Hindlimb muscle (tissue), 1 donor: Measurements from ENCODE around the gene NDUFC2. TPM values are rescaled to one million over a fixed set of nuclear protein-coding genes. Genes with fewer than 3 reads are reported as not detected.
A peak's percentile ranks its signal among the peaks of the same experiment; 100 is the strongest.
"Not testable (repeated sequence)": the region's sequence is repeated elsewhere in the genome, so short reads cannot be mapped to it uniquely, and the experiment has no call there.

Experiments used
- DNase-seq: peaks from one replicate; pipeline ENCODE4 v3.0.0-alpha.2; 2013
- polyA plus RNA-seq: library from polyadenylated mRNA; unstranded; fragments of 120-200 nt; gene quantifications from one replicate; pipeline ENCODE4 v1.2.1, GENCODE V29; 2013; ENCODE audit not compliant: insufficient read length

The NDUFC2 gene
- polyA plus RNA-seq, 1 donor = 156 TPM

- DNase-seq = no peak
Measured at GRCh38 chr11:78050964-78051831, 28.5 kb downstream of the NDUFC2 start.

DNA sequence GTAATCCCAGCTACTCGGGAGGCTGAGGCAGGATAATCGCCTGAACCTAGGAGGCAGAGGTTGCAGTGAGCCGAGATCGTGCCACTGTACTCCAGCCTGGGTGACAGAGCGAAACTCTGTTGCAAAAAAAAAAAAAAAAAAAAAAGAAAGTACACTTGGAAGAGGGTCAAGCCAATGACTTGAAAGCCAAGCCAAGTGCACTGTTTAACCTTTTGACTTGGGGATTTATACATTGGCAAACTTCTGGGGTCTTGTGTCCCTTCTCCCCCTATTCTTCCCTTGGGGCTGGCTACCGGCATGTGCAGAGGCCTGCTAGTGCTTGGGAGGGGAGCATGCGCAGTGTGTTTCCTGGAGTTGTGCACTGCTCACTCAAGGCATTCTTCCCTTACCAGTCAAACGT, 30.3 kb downstream of the NDUFC2 start:
- DNase-seq = no peak

GRCh38 chr11:78048561-78048960, 31.1 kb downstream of the NDUFC2 start:
- no peak for DNase-seq

- no peak for DNase-seq
Measured at GRCh38 chr11:78046486-78046854, 33.2 kb downstream of the NDUFC2 start.

DNA sequence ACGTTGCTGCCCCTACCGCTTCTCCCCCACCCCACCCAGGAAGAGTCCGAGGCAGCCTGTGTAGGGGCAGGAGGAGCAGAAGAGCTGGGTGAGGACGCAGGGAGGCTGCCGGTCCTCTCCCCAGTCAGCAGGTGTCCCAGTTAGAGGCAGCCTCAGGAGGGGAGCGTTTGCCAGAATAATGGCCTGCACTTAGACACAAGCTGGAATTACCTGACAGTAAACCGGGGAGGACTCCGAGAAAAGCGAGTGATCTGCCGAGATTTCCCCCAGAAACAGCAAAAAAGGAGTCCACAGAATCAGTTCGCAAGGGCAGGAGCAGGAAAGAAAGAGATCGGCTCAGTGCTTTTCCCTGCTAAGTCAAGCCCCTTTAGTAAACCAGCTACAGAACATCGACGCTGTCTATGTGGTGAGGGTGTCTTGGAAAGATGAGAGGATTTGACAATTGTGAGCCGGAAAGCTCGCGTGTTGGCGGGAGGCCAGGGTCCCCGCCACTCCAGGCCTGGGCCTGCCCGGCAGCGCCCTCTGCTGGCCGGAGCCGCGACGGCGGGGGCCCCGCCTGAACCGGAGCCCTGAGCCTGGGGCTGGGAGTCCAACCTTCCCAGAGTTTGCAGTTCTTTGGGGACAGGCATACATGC, 33.7 kb downstream of the NDUFC2 start:
- peak; percentile 88 for DNase-seq

DNA sequence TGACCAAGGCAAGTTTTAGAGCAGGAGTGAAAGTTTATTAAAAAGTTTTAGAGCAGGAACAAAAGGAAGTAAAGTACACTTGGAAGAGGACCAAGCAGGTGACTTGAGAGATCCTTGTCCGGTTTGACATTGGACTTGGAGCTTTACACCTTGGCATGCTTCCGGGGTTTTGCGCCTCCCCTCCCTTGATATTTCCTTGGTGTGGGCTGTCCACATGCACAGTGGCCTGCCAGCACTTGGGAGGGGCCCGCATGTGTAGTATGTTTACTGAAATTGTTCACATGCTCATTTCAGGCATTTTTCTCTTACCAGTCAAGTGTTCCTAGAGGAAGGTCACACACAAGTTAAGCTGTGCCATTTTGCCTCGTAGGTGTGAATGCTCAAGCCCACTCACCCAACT, 35.0 kb downstream of the NDUFC2 start:
- DNase-seq = no peak

- DNase-seq = no peak
Measured at GRCh38 chr11:78041843-78042440, 37.7 kb downstream of the NDUFC2 start.

- DNase-seq = not testable (repeated sequence)
Measured at GRCh38 chr11:78041380-78041719, 38.3 kb downstream of the NDUFC2 start.

DNA sequence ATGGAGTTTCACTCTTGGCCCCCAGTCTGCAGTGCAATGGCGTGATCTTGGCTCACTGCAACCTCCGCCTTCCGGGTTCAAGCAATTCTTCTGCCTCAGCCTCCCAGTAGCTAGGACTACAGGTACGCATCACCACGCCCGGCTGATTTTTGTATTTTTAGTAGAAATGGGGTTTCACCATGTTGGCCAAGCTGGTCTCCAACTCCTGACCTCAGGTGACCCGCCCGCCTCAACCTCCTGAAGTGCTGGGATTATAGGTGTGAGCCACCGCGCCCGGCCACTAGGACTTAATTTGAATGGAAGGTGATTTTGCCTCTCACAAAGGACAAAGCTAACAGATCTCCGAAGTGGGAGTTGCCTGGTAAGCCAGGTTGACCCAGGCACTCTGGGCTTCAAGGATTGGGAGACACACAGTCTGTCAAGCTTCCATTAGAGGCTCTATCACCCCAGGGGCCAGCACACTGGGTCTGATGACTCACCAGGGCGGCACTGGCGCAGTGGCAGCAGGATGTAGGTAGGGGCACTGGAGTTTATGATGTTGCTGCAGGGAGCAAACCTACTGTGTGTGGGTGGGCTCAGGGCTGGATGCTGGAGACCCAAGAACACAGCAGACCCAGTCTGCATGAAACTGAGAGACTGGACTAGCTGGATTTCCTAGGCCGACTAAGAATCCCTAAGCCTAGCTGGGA, 38.8 kb downstream of the NDUFC2 start:
- no peak for DNase-seq

DNA sequence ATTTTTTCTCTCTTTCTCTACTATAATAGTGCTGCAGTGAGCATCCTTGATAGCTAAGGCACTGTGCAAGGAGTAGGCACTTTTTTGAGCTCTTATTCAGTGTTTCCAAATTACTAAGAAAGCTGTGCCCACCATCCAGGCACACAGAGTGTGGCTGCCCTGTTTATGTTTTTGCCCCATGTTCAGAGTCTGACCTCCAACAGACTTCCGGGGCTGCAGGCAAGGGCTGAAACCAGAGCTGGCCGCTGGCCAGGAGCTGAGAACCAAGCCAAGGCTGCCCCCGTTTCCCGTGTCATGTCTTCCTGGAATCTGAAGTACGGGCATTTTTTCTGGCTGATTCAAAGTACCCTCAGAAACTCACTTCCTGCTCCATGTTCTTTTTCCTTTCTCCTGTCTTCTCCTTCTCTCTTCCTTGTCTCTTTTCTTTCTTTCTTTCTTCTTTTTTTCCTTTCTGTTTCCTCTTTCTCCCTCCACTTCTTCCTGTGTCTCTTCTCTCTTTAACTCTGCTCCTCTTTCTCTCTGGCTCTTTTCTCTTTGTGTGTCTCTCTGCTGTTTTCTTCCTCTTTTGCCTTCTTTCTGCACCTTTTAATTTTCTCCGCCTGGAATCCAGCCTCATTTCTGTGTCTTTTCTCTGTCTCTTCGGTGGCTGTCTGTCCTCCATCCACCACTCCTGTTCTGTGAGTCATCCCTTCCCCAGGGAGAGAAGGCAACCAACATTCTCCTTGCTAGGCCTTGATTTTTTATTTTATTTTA, 39.6 kb downstream of the NDUFC2 start:
- DNase-seq = no peak

GRCh38 chr11:78039391-78039918, 40.2 kb downstream of the NDUFC2 start:
- DNase-seq = no peak

GRCh38 chr11:78038697-78039313, 40.9 kb downstream of the NDUFC2 start:
- no peak for DNase-seq

DNA sequence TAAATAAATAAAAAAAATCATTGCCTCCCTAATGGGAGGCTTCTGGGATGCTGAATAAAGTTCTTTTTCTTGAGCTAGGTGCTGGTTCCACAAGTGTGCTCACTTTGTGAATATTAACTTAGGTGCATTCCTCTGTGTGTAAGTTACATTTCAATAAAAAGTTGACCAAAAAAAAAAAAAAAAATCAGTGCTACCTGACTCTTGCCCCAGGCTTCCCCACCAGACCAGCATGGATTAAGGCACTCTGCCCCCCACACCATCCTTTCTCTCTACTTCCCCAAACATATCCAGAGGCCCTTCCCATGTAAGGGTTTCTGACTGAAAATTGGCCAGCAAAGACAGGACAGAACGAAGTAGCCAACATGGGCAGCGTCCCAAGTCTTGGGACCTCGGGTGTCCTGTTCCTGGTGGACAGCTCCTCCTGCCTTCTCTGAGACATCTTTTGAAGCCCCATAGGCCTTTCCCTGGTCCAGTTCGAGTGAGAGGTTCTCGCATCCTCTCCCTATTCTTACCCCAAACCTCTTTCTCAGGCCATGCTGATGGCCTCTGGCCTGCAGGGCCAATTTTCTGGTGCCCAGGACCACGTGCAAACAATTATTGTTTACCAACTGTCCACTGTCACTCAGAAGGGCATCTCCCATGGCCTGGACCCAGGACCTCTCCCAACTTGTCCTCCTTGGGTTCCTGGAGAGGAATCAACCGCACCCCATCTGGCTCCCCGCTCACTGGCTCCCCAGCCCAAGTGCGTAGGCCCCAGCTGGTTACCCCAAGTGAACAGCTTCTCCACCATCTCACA, 41.6 kb downstream of the NDUFC2 start:
- DNase-seq = no peak

- no peak for DNase-seq
Measured at GRCh38 chr11:78037056-78037455, 42.6 kb downstream of the NDUFC2 start.

DNA sequence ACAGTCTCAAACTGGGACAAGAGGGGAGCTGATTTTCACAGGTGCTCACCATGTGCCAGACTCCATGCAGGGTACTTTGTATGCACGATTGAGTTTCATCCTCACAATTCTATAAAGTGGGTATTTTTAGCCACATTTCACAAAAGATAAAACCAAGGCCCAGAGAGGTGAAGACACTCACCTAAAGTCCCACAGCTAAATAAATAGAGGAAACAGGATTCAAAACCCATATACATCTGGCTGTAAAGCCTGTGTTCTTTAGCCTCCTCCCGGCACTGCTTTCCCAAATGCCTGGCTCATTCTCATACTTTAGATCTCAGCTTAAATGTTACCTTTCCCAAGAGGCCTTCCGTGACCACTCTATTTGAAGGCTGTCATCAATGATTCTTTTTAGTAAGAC, 43.3 kb downstream of the NDUFC2 start:
- DNase-seq = no peak

GRCh38 chr11:78034623-78035022, 45.0 kb downstream of the NDUFC2 start:
- no peak for DNase-seq

- DNase-seq = no peak
Measured at GRCh38 chr11:78033040-78033439, 46.6 kb downstream of the NDUFC2 start.

DNA sequence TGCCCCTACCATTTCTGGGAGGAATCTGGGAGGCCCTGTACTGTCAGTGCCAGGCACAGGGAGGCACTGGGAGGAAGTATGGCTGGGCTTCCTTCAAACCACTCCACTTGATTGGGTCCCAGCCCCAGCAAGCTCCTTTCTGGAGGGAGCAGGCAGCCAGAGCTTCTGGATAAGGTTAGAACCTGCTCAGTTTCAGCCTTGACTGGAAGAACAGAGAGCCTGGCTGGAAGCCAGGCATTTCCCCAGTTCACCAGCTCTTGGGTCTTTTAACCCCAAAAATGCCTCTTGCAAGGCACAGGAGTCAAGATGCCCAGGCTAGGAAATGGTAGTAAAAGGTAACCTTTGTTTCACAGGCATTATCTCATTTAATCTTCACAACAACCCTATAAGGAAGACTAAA, 47.6 kb downstream of the NDUFC2 start:
- no peak for DNase-seq

DNA sequence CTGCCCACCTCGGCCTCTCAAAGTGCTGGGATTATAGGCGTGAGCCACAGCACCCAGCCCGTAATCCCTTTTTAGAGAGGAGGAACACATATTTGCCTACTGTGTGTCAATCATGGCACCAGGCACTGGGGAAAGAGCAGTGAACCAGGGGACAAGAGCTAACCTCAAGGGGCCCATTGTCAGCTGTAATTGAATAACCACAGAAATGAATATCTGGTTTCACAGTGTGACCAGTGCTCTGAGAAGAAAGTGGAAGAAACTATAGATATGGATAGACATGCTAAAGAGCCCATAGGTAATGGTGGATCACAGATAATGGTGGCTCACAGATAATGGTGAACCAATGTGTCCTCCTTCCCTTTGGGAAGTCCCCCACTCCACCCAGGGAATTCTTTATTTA, 48.0 kb downstream of the NDUFC2 start:
- no peak for DNase-seq

DNA sequence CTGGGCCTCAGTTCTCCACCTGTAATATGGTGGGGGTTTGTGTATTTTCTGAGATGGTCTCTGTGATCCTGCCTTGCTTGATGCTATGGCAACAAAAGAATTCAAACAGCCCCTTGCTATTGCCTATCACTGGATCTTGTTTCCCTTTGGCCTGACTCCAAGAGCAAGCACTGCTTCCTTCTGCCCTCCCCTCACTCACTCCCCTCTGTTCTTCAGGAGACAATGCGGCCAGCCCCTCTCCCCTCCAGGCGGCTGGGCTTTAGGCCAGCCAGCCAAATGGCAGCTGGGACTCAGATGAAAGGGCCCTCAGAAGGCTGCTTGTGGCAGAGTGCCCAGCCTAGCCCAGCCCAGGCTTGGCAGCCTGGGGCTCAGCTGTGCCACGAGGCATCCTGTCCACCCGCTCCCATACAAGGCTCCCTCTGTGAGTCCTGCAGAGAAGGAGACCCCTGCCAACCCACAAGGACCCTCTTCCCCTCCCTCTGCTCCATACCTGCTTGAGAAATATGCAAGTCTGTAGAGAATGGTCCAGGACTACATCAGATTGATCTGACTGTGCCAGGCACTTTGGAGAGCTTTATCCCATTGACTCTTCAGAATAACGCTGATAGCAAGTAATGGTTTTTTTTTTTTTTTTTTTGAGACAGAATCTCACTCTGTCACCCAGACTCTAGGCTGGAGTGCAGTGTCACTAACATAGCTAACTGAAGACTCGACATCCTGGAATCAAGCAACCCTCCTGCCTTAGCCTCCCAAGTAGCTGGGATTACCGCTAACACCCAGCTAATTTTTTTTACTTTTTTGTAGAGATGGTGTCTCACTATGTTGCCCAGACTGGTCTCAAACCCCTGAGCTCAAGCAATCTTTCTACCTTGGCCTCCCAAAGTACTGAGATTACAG, 49.0 kb downstream of the NDUFC2 start:
- DNase-seq = peak; percentile 72
